Natural killer cell treated with Interleukin-12 subunit alpha and Interleukin-12 subunit beta and Interleukin-15 and Interleukin-18, amount 100 ng/mL, for 72 hours (primary cell): Measurements from ENCODE around the gene SH3RF2. TPM values are rescaled to one million over a fixed set of nuclear protein-coding genes. Genes with fewer than 3 reads are reported as not detected.

Experiments used
- ATAC-seq, 2 donors: fragments of 150-1000 bp; cut with Tn5 transposase in 1 of 2; sonication (Bioruptor Pico), chemical (Tn5 transposase) in 1 of 2; 2 replicates each; pipeline ENCODE4 v1.10.0; 2021
- DNase-seq: peaks from one replicate; pipeline ENCODE4 v3.0.0; 2022; ENCODE audit warnings: low spot score
- H3K27ac Mint-ChIP-seq, 2 donors: 1 replicate in 1 of 2; 2 replicates in 1 of 2; pipeline ENCODE4 v1.8.0; 2022; ENCODE audit warnings: mixed read lengths in 2 of 2, mild to moderate bottlenecking in 1 of 2, moderate library complexity in 1 of 2
- H3K27me3 Mint-ChIP-seq, 2 donors: 1 replicate in 1 of 2; 2 replicates in 1 of 2; pipeline ENCODE4 v1.8.0; 2022; ENCODE audit warnings: mixed read lengths in 2 of 2
- H3K36me3 Mint-ChIP-seq: one replicate; pipeline ENCODE4 v1.8.0; 2022; ENCODE audit warnings: mixed read lengths
- H3K4me1 Mint-ChIP-seq, 2 donors: 1 replicate in 1 of 2; 2 replicates in 1 of 2; pipeline ENCODE4 v1.8.0; 2022; ENCODE audit warnings: low read depth in 2 of 2, mixed read lengths in 2 of 2, mild to moderate bottlenecking in 1 of 2
- H3K4me3 Mint-ChIP-seq: one replicate; pipeline ENCODE4 v1.8.0; 2022; ENCODE audit warnings: mixed read lengths
- H3K9me3 Mint-ChIP-seq: 2 replicates; pipeline ENCODE4 v1.8.0; 2022; ENCODE audit warnings: mixed read lengths
- total RNA-seq, 2 donors: library from RNA; stranded (reverse); gene quantifications; one replicate each; pipeline ENCODE4 v1.2.3, GENCODE V29; 2022

SH3RF2 gene
- total RNA-seq, 2 donors from 2014 or later = 0.07 to 0.50 TPM

GRCh38 chr5:145912594-145912993 is 23.8 kb upstream of the SH3RF2 start:
- Mint-ChIP-seq H3K9me3 (no peaks in the 10 kb centered on the region), H3K4me1 (no peaks in the 10 kb centered on the region), H3K36me3 (no peaks in the 10 kb centered on the region), H3K27me3 (peaks cover 0 to 10% of the 10 kb centered on the region in 2 donors), H3K4me3 (no peak overlapping the region), H3K27ac (no peak overlapping the region)
- DNase-seq (no peak), ATAC-seq (peak in 1 of 2 donors; percentile 11)

- Mint-ChIP-seq H3K4me1 (no peaks in the 10 kb centered on the region), H3K4me3 (no peak overlapping the region), H3K27ac (no peak overlapping the region), H3K27me3 (peaks cover 0 to 10% of the 10 kb centered on the region in 2 donors), H3K36me3 (no peaks in the 10 kb centered on the region), H3K9me3 (no peaks in the 10 kb centered on the region)
- no peak for ATAC-seq
- DNase-seq = no peak
Measured at GRCh38 chr5:145913701-145914100, 22.7 kb upstream of the SH3RF2 start.

- no peak for ATAC-seq
- H3K27ac Mint-ChIP-seq = no peak overlapping the region
- H3K36me3 Mint-ChIP-seq = no peaks in the 10 kb centered on the region
- H3K4me3 Mint-ChIP-seq = no peak overlapping the region
- H3K4me1 Mint-ChIP-seq = no peaks in the 10 kb centered on the region
- no peaks in the 10 kb centered on the region for H3K9me3 Mint-ChIP-seq
- no peak for DNase-seq
- peaks cover 0 to 7% of the 10 kb centered on the region in 2 donors for H3K27me3 Mint-ChIP-seq
Measured at GRCh38 chr5:145915970-145916638, 20.3 kb upstream of the SH3RF2 start.

GRCh38 chr5:145917288-145917687 is 19.1 kb upstream of the SH3RF2 start:
- H3K36me3 Mint-ChIP-seq = no peaks in the 10 kb centered on the region
- no peaks in the 10 kb centered on the region for H3K9me3 Mint-ChIP-seq

GRCh38 chr5:145918397-145918796 is 18.0 kb upstream of the SH3RF2 start:
- Mint-ChIP-seq H3K9me3 (no peaks in the 10 kb centered on the region), H3K4me1 (no peaks in the 10 kb centered on the region), H3K36me3 (no peaks in the 10 kb centered on the region), H3K27ac (no peak overlapping the region), H3K4me3 (no peak overlapping the region), H3K27me3 (peaks cover 0 to 9% of the 10 kb centered on the region in 2 donors)
- no peak for ATAC-seq
- DNase-seq = no peak

More at GRCh38 chr5:145917288-145917687, 19.1 kb upstream of the SH3RF2 start:
- H3K27ac Mint-ChIP-seq = no peak overlapping the region
- ATAC-seq (no peak), DNase-seq (no peak)
- no peak overlapping the region for H3K4me3 Mint-ChIP-seq
- peaks cover 0 to 8% of the 10 kb centered on the region in 2 donors for H3K27me3 Mint-ChIP-seq
- no peaks in the 10 kb centered on the region for H3K4me1 Mint-ChIP-seq

- no peaks in the 10 kb centered on the region for H3K4me1 Mint-ChIP-seq
- no peak overlapping the region for H3K27ac Mint-ChIP-seq
- H3K27me3 Mint-ChIP-seq = peaks cover 0 to 9% of the 10 kb centered on the region in 2 donors
- no peaks in the 10 kb centered on the region for H3K36me3 Mint-ChIP-seq
- no peak overlapping the region for H3K4me3 Mint-ChIP-seq
- no peaks in the 10 kb centered on the region for H3K9me3 Mint-ChIP-seq
- ATAC-seq (no peak), DNase-seq (no peak)
Measured at GRCh38 chr5:145919413-145919812, 17.0 kb upstream of the SH3RF2 start.

GRCh38 chr5:145920542-145921210 is 15.7 kb upstream of the SH3RF2 start:
- H3K4me1 Mint-ChIP-seq = no peaks in the 10 kb centered on the region
- no peak for ATAC-seq

GRCh38 chr5:145921211-145921610 is 15.2 kb upstream of the SH3RF2 start:
- no peak for ATAC-seq
- no peak overlapping the region for H3K4me3 Mint-ChIP-seq
- DNase-seq = no peak
- peaks cover 0 to 7% of the 10 kb centered on the region in 2 donors for H3K27me3 Mint-ChIP-seq
- H3K27ac Mint-ChIP-seq = no peak overlapping the region
- no peaks in the 10 kb centered on the region for H3K36me3 Mint-ChIP-seq
- no peaks in the 10 kb centered on the region for H3K4me1 Mint-ChIP-seq
- H3K9me3 Mint-ChIP-seq = no peaks in the 10 kb centered on the region

More at GRCh38 chr5:145920542-145921210, 15.7 kb upstream of the SH3RF2 start:
- peaks cover 0 to 8% of the 10 kb centered on the region in 2 donors for H3K27me3 Mint-ChIP-seq
- no peaks in the 10 kb centered on the region for H3K36me3 Mint-ChIP-seq
- H3K4me3 Mint-ChIP-seq = no peak overlapping the region
- H3K27ac Mint-ChIP-seq = no peak overlapping the region
- no peak for DNase-seq
- no peaks in the 10 kb centered on the region for H3K9me3 Mint-ChIP-seq

GRCh38 chr5:145922059-145922458 is 14.3 kb upstream of the SH3RF2 start:
- no peak overlapping the region for H3K4me3 Mint-ChIP-seq
- no peak for DNase-seq
- H3K9me3 Mint-ChIP-seq = no peaks in the 10 kb centered on the region
- H3K27ac Mint-ChIP-seq = peak overlapping the region in 1 of 2 donors; percentile 6
- ATAC-seq = no peak
- no peaks in the 10 kb centered on the region for H3K36me3 Mint-ChIP-seq
- no peaks in the 10 kb centered on the region for H3K4me1 Mint-ChIP-seq
- peaks cover 0 to 6% of the 10 kb centered on the region in 2 donors for H3K27me3 Mint-ChIP-seq

GRCh38 chr5:145923405-145923804 is 13.0 kb upstream of the SH3RF2 start:
- Mint-ChIP-seq H3K36me3 (no peaks in the 10 kb centered on the region), H3K27ac (no peak overlapping the region), H3K9me3 (no peaks in the 10 kb centered on the region), H3K4me1 (no peaks in the 10 kb centered on the region), H3K4me3 (no peak overlapping the region), H3K27me3 (peaks cover 0 to 3% of the 10 kb centered on the region in 2 donors)
- ATAC-seq (no peak), DNase-seq (no peak)

- Mint-ChIP-seq H3K4me1 (no peaks in the 10 kb centered on the region), H3K4me3 (no peak overlapping the region), H3K36me3 (no peaks in the 10 kb centered on the region), H3K9me3 (no peaks in the 10 kb centered on the region), H3K27ac (peak overlapping the region; percentile 53 to 60), H3K27me3 (peaks cover 0 to 3% of the 10 kb centered on the region in 2 donors)
- ATAC-seq = no peak
- DNase-seq = no peak
Measured at GRCh38 chr5:145924849-145925248, 11.5 kb upstream of the SH3RF2 start.

GRCh38 chr5:145925353-145925752 is 11.0 kb upstream of the SH3RF2 start:
- H3K9me3 Mint-ChIP-seq = no peaks in the 10 kb centered on the region
- H3K27me3 Mint-ChIP-seq = peaks cover 0 to 3% of the 10 kb centered on the region in 2 donors
- no peaks in the 10 kb centered on the region for H3K4me1 Mint-ChIP-seq
- ATAC-seq = no peak
- no peak for DNase-seq
- no peaks in the 10 kb centered on the region for H3K36me3 Mint-ChIP-seq
- H3K4me3 Mint-ChIP-seq = peak overlapping the region; percentile 10
- peak overlapping the region; percentile 53 to 60 for H3K27ac Mint-ChIP-seq

GRCh38 chr5:145925803-145926202 is 10.6 kb upstream of the SH3RF2 start:
- Mint-ChIP-seq H3K27me3 (peaks cover 0 to 3% of the 10 kb centered on the region in 2 donors), H3K36me3 (no peaks in the 10 kb centered on the region), H3K27ac (peak overlapping the region; percentile 53 to 60), H3K4me3 (no peak overlapping the region), H3K9me3 (no peaks in the 10 kb centered on the region), H3K4me1 (no peaks in the 10 kb centered on the region)
- DNase-seq = no peak
- ATAC-seq = peak; percentile 79 to 89

GRCh38 chr5:145931718-145932117 is 4.7 kb upstream of the SH3RF2 start:
- Mint-ChIP-seq H3K36me3 (no peaks in the 10 kb centered on the region), H3K27ac (no peak overlapping the region), H3K4me3 (no peak overlapping the region), H3K27me3 (peaks cover 20 to 40% of the 10 kb centered on the region in 2 donors), H3K9me3 (no peaks in the 10 kb centered on the region), H3K4me1 (peaks cover 4 to 8% of the 10 kb centered on the region in 2 donors)
- ATAC-seq = no peak
- DNase-seq = no peak
